GM12878 (cell line): Measurements from ENCODE around the gene SPIB. TPM values are rescaled to one million over a fixed set of nuclear protein-coding genes. Genes with fewer than 3 reads are reported as not detected.

ENCODE experiments used
- ASH2L ChIP-seq: fragments of 300-600, 200-600 bp; sonication (generic); IDR thresholded peaks from 2 replicates; pipeline ENCODE4 v1.6.1; 2017; ENCODE audit warnings: low read depth, mild to moderate bottlenecking, borderline replicate concordance
- BCL3 ChIP-seq: IDR thresholded peaks from 2 replicates; pipeline ENCODE4 v1.6.1; 2011; ENCODE audit warnings: borderline replicate concordance, low read depth, mild to moderate bottlenecking, moderate library complexity, low read length; ENCODE audit not compliant: insufficient read depth, poor library complexity, severe bottlenecking
- BHLHE40 ChIP-seq, 2 experiments: fragments of 450-650 bp in 1 of 2; IDR thresholded peaks; 2 replicates each; pipeline ENCODE4 v1.6.1; 2011 to 2017; ENCODE audit warnings: low read depth in 2 of 2, borderline replicate concordance in 1 of 2, improper control_type of control experiment in 1 of 2, low read length in 1 of 2, mild to moderate bottlenecking in 1 of 2
- CUX1 ChIP-seq: IDR thresholded peaks from 2 replicates; pipeline ENCODE4 v1.6.1; 2012; ENCODE audit warnings: improper control_type of control experiment, low read depth, low read length; ENCODE audit not compliant: insufficient replicate concordance
- FOXK2 ChIP-seq: fragments of 450-650 bp; IDR thresholded peaks from 2 replicates; pipeline ENCODE4 v1.6.1; 2017; ENCODE audit warnings: mild to moderate bottlenecking, moderate library complexity
- IKZF1 ChIP-seq: fragments of 450-650 bp; conservative IDR thresholded peaks from 2 replicates; pipeline ENCODE4 v1.6.1; 2017; ENCODE audit warnings: antibody characterized with exemption, mild to moderate bottlenecking
- NFIC ChIP-seq: IDR thresholded peaks from 2 replicates; pipeline ENCODE4 v1.6.1; 2012; ENCODE audit warnings: low read depth, mild to moderate bottlenecking, inconsistent platforms, low read length, moderate library complexity
- NR2C2 ChIP-seq: IDR thresholded peaks from 2 replicates; pipeline ENCODE4 v1.6.1; 2011; ENCODE audit warnings: borderline replicate concordance, low read depth; ENCODE audit not compliant: control insufficient read depth, insufficient read length
- NR2F1 ChIP-seq: fragments of 450-650 bp; conservative IDR thresholded peaks from 2 replicates; pipeline ENCODE4 v1.6.1; 2017; ENCODE audit warnings: mild to moderate bottlenecking
- PML ChIP-seq: IDR thresholded peaks from 2 replicates; pipeline ENCODE4 v1.6.1; 2012; ENCODE audit warnings: low read length, inconsistent platforms
- RB1 ChIP-seq: fragments of 450-650 bp; formaldehyde crosslinking; IDR thresholded peaks from 2 replicates; pipeline ENCODE4 v1.6.1; 2017; ENCODE audit warnings: mild to moderate bottlenecking, borderline replicate concordance
- USF1 ChIP-seq: IDR thresholded peaks from 2 replicates; pipeline ENCODE4 v1.6.1; 2011; ENCODE audit warnings: borderline replicate concordance, low read depth, mild to moderate bottlenecking, moderate library complexity, mixed read lengths, low read length; ENCODE audit not compliant: insufficient read depth; ENCODE audit errors: extremely low read length
- YY1 ChIP-seq: IDR thresholded peaks from 2 replicates; pipeline ENCODE4 v1.6.1; 2011; ENCODE audit warnings: low read depth, mild to moderate bottlenecking, low read length
- ZZZ3 ChIP-seq: IDR thresholded peaks from 2 replicates; pipeline ENCODE4 v1.6.1; 2011; ENCODE audit warnings: low read depth; ENCODE audit not compliant: control insufficient read depth, insufficient read length
- polyA plus RNA-seq, 11 experiments: library from polyadenylated mRNA; depleted of rRNA in 4 of 11; unstranded in 6 of 11; stranded (reverse) in 5 of 11; fragments of >200 nt; fragmentation: Nextera tagmentation in 4 of 11; fragmentation: Illumina TruSeq in 1 of 11; extraction: Ambion mirVana in 4 of 11; extraction: Trizol in 1 of 11; gene quantifications; 1 replicate in 1 of 11; 2 replicates in 10 of 11; pipeline versions ENCODE4 v1.2.1 to v1.2.3, GENCODE V29; 2011 to 2016; ENCODE audit warnings: inconsistent platforms in 2 of 11, missing spikeins in 2 of 11, low read depth in 1 of 11
- total RNA-seq, 4 experiments: library from RNA; depleted of rRNA in 3 of 4; stranded (reverse); fragments of >200 nt in 3 of 4; fragmentation: Illumina TruSeq in 1 of 4; extraction: Trizol in 1 of 4; gene quantifications; 2 replicates each; pipeline versions ENCODE4 v1.2.1 to v1.2.3, GENCODE V29; 2013 to 2021
- TF ChIP-seq, protein P1 (sequence below): fragments of 450-650 bp; IDR thresholded peaks from 2 replicates; pipeline ENCODE4 v1.6.1; 2016; ENCODE audit warnings: mild to moderate bottlenecking
- TF ChIP-seq, protein P2 (sequence below): IDR thresholded peaks from 2 replicates; pipeline ENCODE4 v1.6.1; 2011; ENCODE audit warnings: low read depth, mild to moderate bottlenecking, low read length, moderate library complexity, borderline replicate concordance; ENCODE audit errors: extremely low read depth
- TF ChIP-seq, protein P3 (sequence below): fragments of 450-650 bp; IDR thresholded peaks from 2 replicates; pipeline ENCODE4 v1.6.1; 2017; ENCODE audit warnings: low read depth, mild to moderate bottlenecking, moderate library complexity

Gene SPIB
- total and polyA plus RNA-seq, 10 of the 15 experiments (the other 5 are each of a cell fraction or from before 2014, with no cell fraction given): 3.5 to 123 (median 56.0) TPM

DNA sequence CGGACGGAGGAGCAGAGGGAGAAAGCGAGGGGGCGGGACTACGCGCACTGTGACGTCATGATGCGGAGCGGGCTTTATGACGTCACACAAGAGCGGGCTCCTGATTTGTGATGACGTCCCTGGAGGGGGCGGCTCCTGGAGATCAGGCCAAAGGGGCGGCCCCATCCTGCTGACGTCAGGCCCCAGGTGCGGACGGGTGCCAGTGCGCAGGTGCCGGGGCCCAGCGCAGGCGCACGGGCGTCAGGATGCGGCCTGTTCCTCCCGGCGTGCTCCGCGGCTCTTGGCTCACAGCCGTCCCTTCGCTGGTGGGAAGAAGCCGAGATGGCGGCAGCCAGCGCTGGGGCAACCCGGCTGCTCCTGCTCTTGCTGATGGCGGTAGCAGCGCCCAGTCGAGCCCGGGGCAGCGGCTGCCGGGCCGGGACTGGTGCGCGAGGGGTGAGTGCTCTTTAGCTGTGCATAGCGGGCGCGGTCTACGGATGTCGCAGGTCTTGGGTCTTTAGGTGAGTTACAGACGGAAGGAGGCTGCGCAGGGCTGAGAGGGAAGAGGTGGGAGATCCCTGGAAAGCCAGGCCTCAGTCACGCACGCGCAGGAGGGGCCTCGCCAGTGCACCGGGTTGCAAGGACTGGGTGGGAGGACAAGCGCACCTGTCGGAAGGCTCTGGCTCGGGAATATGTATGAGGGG, 57.6 kb downstream of the SPIB start, which contains the start of the genes EMC10 and GARIN5A (continued):
- peak; percentile 76; the same call in 1 of the 2 replicates for TF ChIP-seq PML
- no peak for TF ChIP-seq ZZZ3
- TF ChIP-seq, protein P1, sequence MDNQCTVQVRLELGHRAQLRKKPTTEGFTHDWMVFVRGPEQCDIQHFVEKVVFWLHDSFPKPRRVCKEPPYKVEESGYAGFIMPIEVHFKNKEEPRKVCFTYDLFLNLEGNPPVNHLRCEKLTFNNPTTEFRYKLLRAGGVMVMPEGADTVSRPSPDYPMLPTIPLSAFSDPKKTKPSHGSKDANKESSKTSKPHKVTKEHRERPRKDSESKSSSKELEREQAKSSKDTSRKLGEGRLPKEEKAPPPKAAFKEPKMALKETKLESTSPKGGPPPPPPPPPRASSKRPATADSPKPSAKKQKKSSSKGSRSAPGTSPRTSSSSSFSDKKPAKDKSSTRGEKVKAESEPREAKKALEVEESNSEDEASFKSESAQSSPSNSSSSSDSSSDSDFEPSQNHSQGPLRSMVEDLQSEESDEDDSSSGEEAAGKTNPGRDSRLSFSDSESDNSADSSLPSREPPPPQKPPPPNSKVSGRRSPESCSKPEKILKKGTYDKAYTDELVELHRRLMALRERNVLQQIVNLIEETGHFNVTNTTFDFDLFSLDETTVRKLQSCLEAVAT: peak; percentile 55; the same call in 1 of the 2 replicates
- TF ChIP-seq, protein P2, sequence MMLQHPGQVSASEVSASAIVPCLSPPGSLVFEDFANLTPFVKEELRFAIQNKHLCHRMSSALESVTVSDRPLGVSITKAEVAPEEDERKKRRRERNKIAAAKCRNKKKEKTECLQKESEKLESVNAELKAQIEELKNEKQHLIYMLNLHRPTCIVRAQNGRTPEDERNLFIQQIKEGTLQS: no peak
- no peak for TF ChIP-seq NFIC
- TF ChIP-seq USF1: peak; percentile 18
- TF ChIP-seq YY1: peak; percentile 96
- no peak for TF ChIP-seq CUX1
- TF ChIP-seq NR2C2: no peak
- peak in 1 of 2 experiments; percentile 72; a peak in 2 of 4 replicates for TF ChIP-seq BHLHE40 (IDR thresholded peaks at IDR 0.05; ENCODE audit: borderline replicate concordance in 1 of 2, low read depth in 2 of 2, low read length in 1 of 2)
- TF ChIP-seq RB1: no peak; the same call in 1 of the 2 replicates
- TF ChIP-seq FOXK2: no peak
- TF ChIP-seq IKZF1: peak; percentile 100
- no peak for TF ChIP-seq BCL3
- TF ChIP-seq NR2F1: 0 out of 2 replicates have a peak, but pooled peaks have one; percentile 40
- TF ChIP-seq, protein P3, sequence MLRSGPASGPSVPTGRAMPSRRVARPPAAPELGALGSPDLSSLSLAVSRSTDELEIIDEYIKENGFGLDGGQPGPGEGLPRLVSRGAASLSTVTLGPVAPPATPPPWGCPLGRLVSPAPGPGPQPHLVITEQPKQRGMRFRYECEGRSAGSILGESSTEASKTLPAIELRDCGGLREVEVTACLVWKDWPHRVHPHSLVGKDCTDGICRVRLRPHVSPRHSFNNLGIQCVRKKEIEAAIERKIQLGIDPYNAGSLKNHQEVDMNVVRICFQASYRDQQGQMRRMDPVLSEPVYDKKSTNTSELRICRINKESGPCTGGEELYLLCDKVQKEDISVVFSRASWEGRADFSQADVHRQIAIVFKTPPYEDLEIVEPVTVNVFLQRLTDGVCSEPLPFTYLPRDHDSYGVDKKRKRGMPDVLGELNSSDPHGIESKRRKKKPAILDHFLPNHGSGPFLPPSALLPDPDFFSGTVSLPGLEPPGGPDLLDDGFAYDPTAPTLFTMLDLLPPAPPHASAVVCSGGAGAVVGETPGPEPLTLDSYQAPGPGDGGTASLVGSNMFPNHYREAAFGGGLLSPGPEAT: peak; percentile 37; the same call in 1 of the 2 replicates
- no peak for TF ChIP-seq ASH2L
